PFSK-1 (cell line): Measurements from ENCODE around the gene ADSL.

Experiments
- FOXP2 ChIP-seq: optimal IDR thresholded peaks from 2 replicates; pipeline ENCODE3; 2011; ENCODE audit warnings: borderline replicate concordance, control low read depth, inconsistent platforms; ENCODE audit not compliant: insufficient read depth; ENCODE audit errors: extremely low read length, extremely low read depth
- POLR2AphosphoS5 ChIP-seq: IDR thresholded peaks from 2 replicates; pipeline ENCODE4 v1.6.1; 2012; ENCODE audit warnings: low read depth, mild to moderate bottlenecking, control low read depth, low read length, moderate library complexity
- REST ChIP-seq, 2 experiments: IDR thresholded peaks; 2 replicates each; pipeline versions ENCODE4 v1.6.1 to v1.8.0; 2011 to 2012; ENCODE audit warnings: low read depth in 2 of 2, low read length in 2 of 2, control low read depth in 1 of 2, inconsistent platforms in 1 of 2, mild to moderate bottlenecking in 1 of 2, moderate library complexity in 1 of 2; ENCODE audit not compliant: insufficient read depth in 1 of 2
- SIN3A ChIP-seq: IDR thresholded peaks from 2 replicates; pipeline ENCODE4 v1.6.1; 2012; ENCODE audit warnings: mild to moderate bottlenecking, low read length, moderate library complexity, borderline replicate concordance; ENCODE audit not compliant: insufficient read depth
- TAF1 ChIP-seq: IDR thresholded peaks from 2 replicates; pipeline ENCODE4 v1.6.1; 2012; ENCODE audit warnings: low read length, control low read depth, borderline replicate concordance; ENCODE audit not compliant: insufficient read depth

ADSL gene

DNA sequence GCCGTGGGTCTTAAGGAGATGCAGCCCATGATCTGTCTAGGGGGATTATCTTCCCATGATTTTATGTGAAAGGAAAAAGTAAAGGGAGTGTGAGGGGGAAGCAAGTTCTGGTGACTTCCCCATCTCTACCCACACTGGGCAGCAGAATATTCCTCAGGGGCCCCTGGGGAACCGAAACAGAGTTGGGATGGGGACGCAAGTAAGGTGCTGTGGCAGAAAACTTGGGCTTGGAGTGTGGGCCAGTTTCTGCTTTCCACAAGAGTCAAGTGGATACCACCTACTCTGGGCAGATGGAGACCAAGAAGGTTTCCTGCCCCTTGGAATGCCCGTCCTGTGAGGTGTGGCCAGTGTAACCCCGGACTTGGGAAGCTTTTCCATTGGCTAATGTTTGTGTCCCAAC, 88.4 kb downstream of the ADSL start:
- TF ChIP-seq POLR2AphosphoS5, result no peak
- no peak for TF ChIP-seq SIN3A
- no peak for TF ChIP-seq TAF1
- TF ChIP-seq FOXP2, result no peak
- TF ChIP-seq REST (IDR thresholded peaks at IDR 0.05; ENCODE audit: insufficient read depth in 1 of 2, low read depth in 2 of 2, low read length in 2 of 2), result no peak

- no peak for TF ChIP-seq TAF1
- no peak for TF ChIP-seq FOXP2
- TF ChIP-seq REST (IDR thresholded peaks at IDR 0.05; ENCODE audit: insufficient read depth in 1 of 2, low read depth in 2 of 2, low read length in 2 of 2), result no peak
- no peak for TF ChIP-seq POLR2AphosphoS5
- TF ChIP-seq SIN3A, result no peak
Observed at GRCh38 chr22:40436505-40437431, 90.5 kb downstream of the ADSL start.
